GM21381 (cell line): Measurements from ENCODE around the gene EIF3K.
"Not testable (repeated sequence)": the region's sequence is repeated elsewhere in the genome, so short reads cannot be mapped to it uniquely, and the experiment has no call there.

Experiments used
- ATAC-seq: cut with Tn5 transposase; IDR thresholded peaks from one replicate; pipeline ENCODE4 v1.9.1; 2021; ENCODE audit warnings: mild to moderate bottlenecking, moderate library complexity; ENCODE audit not compliant: unreplicated experiment

Gene EIF3K, protein sequence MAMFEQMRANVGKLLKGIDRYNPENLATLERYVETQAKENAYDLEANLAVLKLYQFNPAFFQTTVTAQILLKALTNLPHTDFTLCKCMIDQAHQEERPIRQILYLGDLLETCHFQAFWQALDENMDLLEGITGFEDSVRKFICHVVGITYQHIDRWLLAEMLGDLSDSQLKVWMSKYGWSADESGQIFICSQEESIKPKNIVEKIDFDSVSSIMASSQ

DNA sequence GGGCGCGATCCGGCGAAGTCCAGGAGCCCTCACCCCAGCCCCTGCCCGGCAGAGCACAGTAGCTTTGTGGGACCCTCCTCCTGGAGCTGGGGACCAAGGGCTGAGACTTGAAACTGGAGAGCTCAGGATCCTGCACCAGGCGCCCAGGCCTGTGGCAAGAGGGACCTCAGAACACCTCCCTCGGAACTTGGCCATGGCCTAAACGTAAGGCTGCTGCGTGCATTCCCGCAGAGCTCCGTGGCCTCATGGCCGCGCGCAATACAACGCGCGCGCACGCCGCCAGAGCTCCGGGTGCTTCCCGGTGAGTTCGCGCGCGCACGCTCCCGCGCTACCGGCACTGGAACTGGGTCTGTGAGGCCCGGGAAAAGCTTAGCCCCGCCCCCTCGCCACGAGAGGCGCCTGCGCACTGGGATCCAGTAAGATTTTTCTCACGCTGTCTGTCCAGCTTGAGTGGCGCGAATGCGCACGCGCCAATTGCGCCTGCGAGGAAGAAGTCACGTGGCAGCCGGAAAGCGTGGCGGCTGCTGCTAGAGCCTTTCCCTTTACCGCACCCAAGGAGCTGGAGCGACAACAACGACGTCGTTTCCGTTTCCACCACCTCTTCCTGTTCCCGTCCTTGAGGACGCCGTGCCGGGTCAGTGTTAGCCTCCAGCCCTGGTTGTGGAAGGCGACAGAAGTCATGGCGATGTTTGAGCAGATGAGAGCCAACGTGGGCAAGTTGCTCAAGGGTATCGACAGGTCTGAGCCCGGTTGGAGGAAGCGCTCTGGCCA, at the start of gene EIF3K:
Gene EIF3K (plus strand): TSS at position 599 of the 771 bp plus-strand sequence. CDS start 81 bp downstream, at position 680.
- peak; percentile 66 for ATAC-seq

- no peak for ATAC-seq
Measured at GRCh38 chr19:38569368-38569983, 49.5 kb upstream of the EIF3K start.

DNA sequence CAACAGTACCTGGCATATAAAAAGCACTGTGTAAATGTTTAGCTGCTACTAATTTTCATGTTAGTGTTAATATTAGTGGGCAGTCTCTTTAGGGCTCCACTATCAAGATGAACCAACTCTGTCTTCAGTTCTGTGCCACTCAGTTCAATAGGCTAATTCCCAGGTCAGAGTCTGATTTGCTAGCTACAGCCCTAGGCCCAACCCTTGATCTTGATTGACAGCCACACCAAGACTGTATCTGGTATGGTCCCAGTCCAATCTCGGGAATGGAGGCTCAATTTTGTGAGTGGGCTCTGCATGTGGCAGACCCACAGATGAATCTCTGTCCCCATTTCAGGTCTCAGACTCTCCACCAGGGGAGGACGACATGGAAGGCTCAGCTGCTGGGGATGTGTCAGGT, 47.3 kb upstream of the EIF3K start:
- no peak for ATAC-seq

- no peak for ATAC-seq
Measured at GRCh38 chr19:38577826-38578225, 41.2 kb upstream of the EIF3K start.

GRCh38 chr19:38579304-38579703, 39.7 kb upstream of the EIF3K start:
- not testable (repeated sequence) for ATAC-seq

DNA sequence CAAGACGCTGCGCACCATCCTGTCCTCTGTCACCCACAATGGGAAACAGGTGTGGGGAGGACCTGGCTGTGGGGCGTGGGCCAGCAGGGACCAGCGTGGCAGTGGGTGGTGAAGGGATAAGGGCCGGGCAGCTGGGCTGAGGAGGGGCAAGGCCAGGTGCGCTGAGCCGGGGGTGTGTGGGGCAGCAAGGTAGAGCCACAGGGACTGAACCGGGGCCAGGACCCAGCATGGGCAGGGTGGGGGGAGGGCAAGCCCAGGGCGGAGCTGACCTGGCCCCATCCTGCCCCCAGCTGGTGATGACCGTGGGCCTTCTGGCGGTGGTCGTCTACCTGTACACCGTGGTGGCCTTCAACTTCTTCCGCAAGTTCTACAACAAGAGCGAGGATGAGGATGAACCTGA, 38.9 kb upstream of the EIF3K start:
- ATAC-seq = no peak

- no peak for ATAC-seq
Measured at GRCh38 chr19:38583219-38583984, 35.6 kb upstream of the EIF3K start.

GRCh38 chr19:38583985-38584305, 35.0 kb upstream of the EIF3K start:
- ATAC-seq = no peak

DNA sequence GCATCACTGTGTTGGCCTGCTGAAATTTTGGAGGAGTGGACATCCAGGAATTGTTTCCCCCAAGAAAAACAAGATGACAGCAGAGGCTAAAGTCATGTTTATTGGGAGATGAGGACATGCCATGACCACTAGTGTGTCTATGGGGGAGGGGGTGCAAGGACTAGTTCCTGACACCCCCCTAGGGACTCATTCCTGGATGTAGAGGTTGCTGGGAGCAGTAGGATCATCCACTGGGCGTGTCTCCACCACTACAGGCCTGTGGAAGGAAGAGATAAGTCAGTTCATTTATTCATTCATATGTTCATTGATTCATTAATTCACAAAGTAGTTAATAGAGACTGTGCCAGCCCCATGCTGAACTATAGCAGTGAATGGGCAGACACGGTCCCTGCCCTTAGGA, 31.4 kb upstream of the EIF3K start:
- ATAC-seq = no peak

DNA sequence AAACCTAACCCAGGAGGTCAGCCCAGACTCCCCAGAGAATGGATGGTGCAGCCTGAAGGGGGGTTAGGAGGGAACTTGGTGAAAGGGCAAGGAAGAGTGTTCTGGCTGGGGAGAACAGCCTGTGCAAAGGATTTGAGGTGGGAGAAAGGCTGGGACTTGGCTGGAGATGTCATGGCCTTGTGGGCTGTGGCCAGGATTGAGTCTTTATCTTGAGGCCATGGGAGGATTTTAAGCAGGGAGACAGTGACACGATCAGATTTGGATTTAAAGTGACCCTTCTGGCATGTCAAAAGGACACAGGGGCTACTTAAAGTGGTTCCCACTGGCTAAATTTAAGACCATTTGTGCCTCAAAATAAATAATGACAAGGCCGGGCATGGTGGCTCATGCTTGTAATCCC, 30.9 kb upstream of the EIF3K start:
- no peak for ATAC-seq

DNA sequence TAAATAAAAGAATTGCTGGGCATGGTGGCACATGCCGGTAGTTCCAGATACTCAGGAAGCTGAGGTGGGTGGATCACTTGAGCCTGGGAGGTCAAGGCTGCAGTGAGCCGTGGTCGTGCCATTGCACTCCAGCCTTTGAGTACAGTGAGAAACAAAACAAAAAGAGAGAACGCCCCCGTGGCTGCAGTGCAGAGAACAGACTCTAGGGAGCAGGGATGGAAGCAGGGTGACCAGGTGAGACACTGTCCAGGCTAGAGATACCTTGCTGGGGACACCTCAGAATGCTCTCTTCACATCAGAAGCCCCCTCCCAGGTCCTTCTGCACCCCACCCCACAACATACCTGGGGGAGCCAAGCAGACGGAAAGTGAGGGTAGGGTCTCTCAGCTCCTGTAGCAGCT, 26.0 kb upstream of the EIF3K start:
- no peak for ATAC-seq

- no peak for ATAC-seq
Measured at GRCh38 chr19:38596057-38596981, 22.7 kb upstream of the EIF3K start.

- no peak for ATAC-seq
Measured at GRCh38 chr19:38597075-38597474, 21.9 kb upstream of the EIF3K start.

DNA sequence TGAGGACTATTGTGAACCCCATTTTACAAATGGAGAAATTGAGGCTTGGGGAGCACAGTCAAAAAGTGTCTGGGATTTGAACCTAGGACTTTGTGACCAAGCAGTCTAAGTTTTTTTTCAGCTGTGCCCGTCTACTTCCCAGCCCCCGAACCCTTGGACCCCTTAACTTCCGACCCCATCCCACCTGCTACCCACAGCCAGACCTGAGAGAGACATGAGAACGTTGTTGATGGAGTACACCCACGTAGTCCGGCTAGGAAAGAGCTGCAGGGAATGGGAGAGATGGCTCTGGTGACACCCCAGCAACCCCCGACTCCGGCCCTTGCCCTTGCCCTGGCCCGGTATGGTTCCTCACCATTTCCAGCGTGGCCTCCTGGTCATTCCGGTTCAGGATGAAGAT, 19.3 kb upstream of the EIF3K start:
- ATAC-seq = no peak

DNA sequence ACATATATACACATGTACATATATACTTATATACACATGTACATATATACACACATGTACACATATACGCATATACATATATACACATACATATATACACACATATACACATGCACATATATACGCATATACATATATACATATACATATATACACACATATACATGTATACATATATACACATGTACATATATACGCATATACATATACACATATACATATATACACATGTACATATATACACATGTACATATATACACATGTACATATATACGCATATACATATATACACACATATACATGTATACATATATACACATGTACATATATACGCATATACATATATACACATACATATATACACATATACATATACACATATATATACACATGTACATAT, 16.1 kb upstream of the EIF3K start:
- ATAC-seq = not testable (repeated sequence)

GRCh38 chr19:38606131-38606530, 12.9 kb upstream of the EIF3K start:
- ATAC-seq = no peak

DNA sequence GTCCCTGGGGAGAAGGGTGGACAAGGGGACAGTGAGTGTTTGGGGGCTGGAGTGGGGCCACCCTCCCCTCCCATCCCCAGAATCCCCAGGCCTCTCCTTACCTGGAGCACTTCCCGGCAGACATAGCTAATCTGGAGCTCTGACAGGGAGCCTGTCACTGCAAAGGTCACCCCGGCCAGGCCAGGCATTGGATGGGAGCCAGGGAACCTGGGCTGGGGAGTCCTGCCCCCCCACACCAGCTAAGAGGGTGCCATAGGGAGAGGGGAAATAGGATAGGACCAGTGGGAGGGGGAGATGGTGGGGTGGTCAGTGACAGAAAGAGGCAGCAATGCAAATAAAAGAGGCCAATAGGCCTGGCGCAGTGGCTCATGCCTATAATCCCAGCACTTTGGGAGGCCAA, 4.7 kb upstream of the EIF3K start:
- no peak for ATAC-seq

DNA sequence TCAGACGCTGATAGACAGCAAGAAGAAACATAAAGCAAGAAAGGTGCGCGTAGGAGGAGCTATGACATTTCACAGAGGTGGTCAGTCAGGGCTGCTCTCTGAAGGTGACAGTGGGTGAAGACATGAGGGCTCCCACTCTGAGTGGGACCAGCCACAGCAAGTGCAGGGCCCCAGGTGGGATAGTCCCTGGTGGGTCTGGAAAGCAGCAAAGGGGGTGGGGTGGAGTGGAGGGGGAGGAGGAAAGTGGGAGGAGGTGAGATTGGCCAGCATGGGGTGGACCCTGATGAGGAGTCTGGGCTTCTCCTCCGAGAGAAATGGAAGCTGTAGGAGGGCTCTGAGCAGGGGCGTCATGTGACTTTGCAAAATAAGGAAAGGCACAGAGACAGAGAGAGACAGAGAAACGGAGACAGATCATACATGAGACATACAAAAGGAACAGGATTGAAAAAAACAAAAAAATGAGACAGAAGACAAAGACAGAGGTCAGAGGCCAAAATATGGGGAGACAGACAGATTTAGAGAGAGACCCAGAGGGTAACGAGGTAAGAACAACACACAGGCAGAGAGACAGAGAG, 3.9 kb upstream of the EIF3K start:
- no peak for ATAC-seq

DNA sequence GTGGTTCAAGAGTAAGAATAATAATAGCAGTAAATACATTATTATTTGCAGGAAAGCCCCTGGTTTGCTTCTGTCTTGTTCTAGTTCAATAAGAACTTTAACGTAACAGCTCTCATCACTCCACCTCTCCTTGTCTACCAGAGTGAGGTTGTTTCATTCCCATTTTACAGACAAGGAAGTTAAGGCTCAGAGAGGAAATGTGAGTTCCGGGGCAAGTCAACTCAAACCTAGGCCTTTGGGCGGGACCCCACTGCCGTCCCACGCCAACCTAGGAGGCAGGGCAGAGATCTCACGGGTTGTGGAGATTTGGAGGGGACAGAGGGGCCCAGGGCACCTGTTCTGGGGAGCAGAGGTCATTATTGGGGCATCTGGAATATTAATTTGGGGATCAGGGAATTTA, 2.7 kb upstream of the EIF3K start:
- no peak for ATAC-seq

DNA sequence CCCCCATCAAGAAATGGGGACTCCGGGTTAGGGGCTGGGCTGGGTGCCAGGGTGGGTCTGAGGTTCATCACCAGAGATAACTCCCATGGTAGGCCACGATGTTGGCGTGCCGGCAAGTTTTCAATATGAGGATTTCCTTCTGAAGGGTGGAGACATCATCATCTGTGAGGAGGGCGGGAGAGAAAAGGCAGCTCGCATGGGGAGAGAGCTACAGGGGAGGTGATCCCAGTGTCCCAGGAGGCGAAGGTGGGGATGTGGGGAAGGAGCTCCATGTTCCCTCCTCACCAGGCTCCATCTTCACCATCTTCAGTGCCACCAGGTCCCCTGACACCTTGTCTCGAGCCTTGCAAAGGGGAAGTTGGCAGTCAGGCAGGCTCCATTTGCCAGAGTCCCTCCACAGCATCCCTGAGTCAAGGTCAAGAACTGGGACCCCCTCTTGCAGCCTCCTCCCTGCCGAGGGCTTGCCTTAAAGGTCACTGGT, 1.7 kb upstream of the EIF3K start:
- ATAC-seq = no peak
